Upper lobe of right lung (tissue), 1 donor: ENCODE results near the gene DPP6. TPM values are rescaled to one million over a fixed set of nuclear protein-coding genes. Genes with fewer than 3 reads are reported as not detected.

Experiments used
- ATAC-seq: fragments of 200-7000 bp; cut with Tn5 transposase; one replicate; pipeline ENCODE4 v1.9.1; 2020; ENCODE audit warnings: mild to moderate bottlenecking, moderate library complexity
- DNase-seq: peaks from one replicate; pipeline ENCODE4 v3.0.0-alpha.2; 2020
- H3K27ac ChIP-seq: fragments of 200-600 bp; one replicate; pipeline ENCODE4 v1.8.0; 2022
- H3K27me3 ChIP-seq: fragments of 200-600 bp; one replicate; pipeline ENCODE4 v1.8.0; 2022; ENCODE audit warnings: mild to moderate bottlenecking
- H3K36me3 ChIP-seq: fragments of 200-600 bp; one replicate; pipeline ENCODE4 v1.8.0; 2022
- H3K4me1 ChIP-seq: fragments of 200-600 bp; one replicate; pipeline ENCODE4 v1.8.0; 2022
- H3K4me3 ChIP-seq: fragments of 200-600 bp; one replicate; pipeline ENCODE4 v1.8.0; 2022; ENCODE audit warnings: mild to moderate bottlenecking
- H3K9me3 ChIP-seq: fragments of 200-600 bp; one replicate; pipeline ENCODE4 v1.8.0; 2022
- CTCF ChIP-seq: fragments of 200-600 bp; IDR thresholded peaks from one replicate; pipeline ENCODE4 v1.8.0; 2022; ENCODE audit warnings: antibody characterized with exemption
- intact Hi-C: fragments of 100-400 bp; cut with DNase I; formaldehyde crosslinking; loops from one replicate; pipeline ENCODE4 v1.11.0; 2022
- total RNA-seq: library from RNA; stranded (reverse); fragmentation: NEBNext Ultra II Directional; extraction: Animal tissue kit (Norgen Biotek cat#: 25700); gene quantifications from one replicate; pipeline ENCODE4 v1.2.1, GENCODE V29; 2021
- donor health status: DM: no; HTN: yes; CAD: no; lungs with severe emphysema.

The DPP6 gene
- total RNA-seq, 1 donor from 2014 or later: 1.6 TPM

- H3K27me3 ChIP-seq: peaks cover 10% of the 10 kb centered on the region
- no peak overlapping the region for H3K4me3 ChIP-seq
- H3K4me1 ChIP-seq: no peaks in the 10 kb centered on the region
- DNase-seq (no peak), ATAC-seq (peak; percentile 39)
- intact Hi-C loops: no loop called here
- no peak for TF ChIP-seq CTCF
- H3K36me3 ChIP-seq: no peaks in the 10 kb centered on the region
- H3K27ac ChIP-seq: no peak overlapping the region
- H3K9me3 ChIP-seq: no peaks in the 10 kb centered on the region
Measured at GRCh38 chr7:154841731-154842331, 789.6 kb downstream of the DPP6 start.

- DNase-seq (no peak), ATAC-seq (no peak)
- Histone ChIP-seq H3K27ac (no peak overlapping the region), H3K27me3 (peaks cover 10% of the 10 kb centered on the region), H3K9me3 (no peaks in the 10 kb centered on the region), H3K4me1 (no peaks in the 10 kb centered on the region), H3K4me3 (no peak overlapping the region), H3K36me3 (no peaks in the 10 kb centered on the region)
- TF ChIP-seq CTCF: no peak
- intact Hi-C loops: no loop called here
Measured at GRCh38 chr7:154842591-154842990, 790.4 kb downstream of the DPP6 start.

- H3K9me3 ChIP-seq: no peaks in the 10 kb centered on the region
- no peaks in the 10 kb centered on the region for H3K4me1 ChIP-seq
- no peak overlapping the region for H3K27ac ChIP-seq
- DNase-seq (no peak), ATAC-seq (no peak)
- no peak for TF ChIP-seq CTCF
- peaks cover 10% of the 10 kb centered on the region for H3K27me3 ChIP-seq
- H3K4me3 ChIP-seq: no peak overlapping the region
- H3K36me3 ChIP-seq: no peaks in the 10 kb centered on the region
- intact Hi-C loops: no loop called here
Measured at GRCh38 chr7:154843670-154844237, 791.6 kb downstream of the DPP6 start.

- Histone ChIP-seq H3K4me3 (no peak overlapping the region), H3K4me1 (no peaks in the 10 kb centered on the region), H3K27me3 (peaks cover 7% of the 10 kb centered on the region), H3K9me3 (no peaks in the 10 kb centered on the region), H3K27ac (no peak overlapping the region), H3K36me3 (no peaks in the 10 kb centered on the region)
- no peak for TF ChIP-seq CTCF
- intact Hi-C loops: no loop called here
- no peak for DNase-seq
- ATAC-seq: no peak
Measured at GRCh38 chr7:154844499-154844898, 792.3 kb downstream of the DPP6 start.

- intact Hi-C loops: no loop called here
- Histone ChIP-seq H3K9me3 (no peaks in the 10 kb centered on the region), H3K36me3 (no peaks in the 10 kb centered on the region), H3K4me1 (no peaks in the 10 kb centered on the region), H3K27me3 (peaks cover 4% of the 10 kb centered on the region), H3K27ac (no peak overlapping the region), H3K4me3 (no peak overlapping the region)
- ATAC-seq (no peak), DNase-seq (no peak)
- TF ChIP-seq CTCF: no peak
Measured at GRCh38 chr7:154844955-154845354, 792.8 kb downstream of the DPP6 start.

- no peak overlapping the region for H3K27ac ChIP-seq
- no peaks in the 10 kb centered on the region for H3K9me3 ChIP-seq
- DNase-seq: no peak
- no peak for ATAC-seq
- H3K4me3 ChIP-seq: no peak overlapping the region
- H3K36me3 ChIP-seq: no peaks in the 10 kb centered on the region
- no peak for TF ChIP-seq CTCF
- intact Hi-C loops: no loop called here
- H3K27me3 ChIP-seq: peaks cover 4% of the 10 kb centered on the region
- H3K4me1 ChIP-seq: no peaks in the 10 kb centered on the region
Measured at GRCh38 chr7:154848464-154848863, 796.3 kb downstream of the DPP6 start.
